Fibroblast of lung (primary cell): ENCODE measurements around the gene PLEKHA5. TPM values are rescaled to one million over a fixed set of nuclear protein-coding genes. Genes with fewer than 3 reads are reported as not detected.

Source experiments
- DNase-seq, 2 donors: peaks; one replicate each; pipeline versions ENCODE4 v3.0.0 to v3.0.0-alpha.2; 2010; ENCODE audit warnings: low read depth in 2 of 2
- H2AFZ ChIP-seq: 2 replicates; pipeline ENCODE4 v1.5.1; 2012; ENCODE audit warnings: low read length, control low read depth, inconsistent platforms
- H3K27ac ChIP-seq: 2 replicates; pipeline ENCODE4 v1.5.1; 2011; ENCODE audit warnings: low read length, control low read depth; ENCODE audit not compliant: insufficient read depth
- H3K27me3 ChIP-seq: 2 replicates; pipeline ENCODE4 v1.5.1; 2011; ENCODE audit warnings: mild to moderate bottlenecking, low read length; ENCODE audit not compliant: control insufficient read depth, insufficient read depth
- H3K36me3 ChIP-seq: 2 replicates; pipeline ENCODE4 v1.5.1; 2011; ENCODE audit warnings: low read length; ENCODE audit not compliant: control insufficient read depth, insufficient read depth
- H3K4me1 ChIP-seq: 2 replicates; pipeline ENCODE4 v1.5.1; 2011; ENCODE audit warnings: low read length; ENCODE audit not compliant: control insufficient read depth, insufficient read depth; ENCODE audit errors: extremely low read depth
- H3K4me2 ChIP-seq: 2 replicates; pipeline ENCODE4 v1.5.1; 2011; ENCODE audit warnings: low read length, control low read depth; ENCODE audit not compliant: insufficient read depth; ENCODE audit errors: extremely low read depth
- H3K4me3 ChIP-seq, 4 experiments: fragments of 200-600 bp in 1 of 4; sonication (generic) in 1 of 4; replicated peaks in 1 of 4; 2 replicates each; pipeline ENCODE4 v1.5.1; 2011 to 2016; ENCODE audit warnings: low read length in 4 of 4, low read depth in 3 of 4, mild to moderate bottlenecking in 3 of 4, control low read depth in 2 of 4, inconsistent platforms in 1 of 4, mixed read lengths in 1 of 4; ENCODE audit not compliant: insufficient read depth in 1 of 4; ENCODE audit errors: control extremely low read depth in 1 of 4
- H3K79me2 ChIP-seq: 2 replicates; pipeline ENCODE4 v1.5.1; 2012; ENCODE audit warnings: mild to moderate bottlenecking, low read length, inconsistent platforms; ENCODE audit not compliant: control insufficient read depth, insufficient read depth
- H3K9ac ChIP-seq: 2 replicates; pipeline ENCODE4 v1.5.1; 2011; ENCODE audit warnings: mild to moderate bottlenecking, low read length, control low read depth; ENCODE audit not compliant: insufficient read depth
- H3K9me3 ChIP-seq: 2 replicates; pipeline ENCODE4 v1.5.1; 2012; ENCODE audit warnings: low read depth, low read length; ENCODE audit not compliant: control insufficient read depth, insufficient read depth
- H4K20me1 ChIP-seq: 2 replicates; pipeline ENCODE4 v1.5.1; 2011; ENCODE audit warnings: low read length; ENCODE audit not compliant: control insufficient read depth, insufficient read depth; ENCODE audit errors: extremely low read depth
- CTCF ChIP-seq, 2 donors: IDR thresholded peaks in 1 of 2; conservative IDR thresholded peaks in 1 of 2; 1 replicate in 1 of 2; 2 replicates in 1 of 2; pipeline ENCODE4 v1.5.1; 2011 to 2012; ENCODE audit warnings: low read length in 2 of 2, control low read depth in 1 of 2, inconsistent platforms in 1 of 2, low read depth in 1 of 2, mild to moderate bottlenecking in 1 of 2
- EZH2 ChIP-seq: IDR thresholded peaks from 2 replicates; pipeline ENCODE4 v1.5.1; 2012; ENCODE audit warnings: low read length, control low read depth, mild to moderate bottlenecking; ENCODE audit errors: missing control alignments
- polyA plus RNA-seq, 2 donors: library from polyadenylated mRNA; depleted of rRNA in 1 of 2; stranded (reverse) in 1 of 2; unstranded in 1 of 2; fragments of >200 nt; gene quantifications; 2 replicates each; pipeline ENCODE4 v1.2.1, GENCODE V29; 2011 to 2012; ENCODE audit warnings: missing spikeins in 1 of 2
- total RNA-seq: library from RNA; depleted of rRNA; stranded (reverse); fragments of >200 nt; gene quantifications from 2 replicates; pipeline ENCODE4 v1.2.1, GENCODE V29; 2014

Gene PLEKHA5
- total and polyA plus RNA-seq, 2 donors (not counting 1 experiment from before 2014, with no cell fraction given), result 15.5 to 50.4 TPM

- no peaks in the 10 kb centered on the region for H4K20me1 ChIP-seq
- H3K27ac ChIP-seq, result no peak overlapping the region
- H3K79me2 ChIP-seq, result no peaks in the 10 kb centered on the region
- H3K36me3 ChIP-seq, result no peaks in the 10 kb centered on the region
- H3K4me1 ChIP-seq, result no peaks in the 10 kb centered on the region
- TF ChIP-seq CTCF (conservative IDR thresholded peaks at IDR 0.05 in 1 of 2, IDR thresholded peaks at IDR 0.05 in 1 of 2; ENCODE audit: low read depth in 1 of 2, low read length in 2 of 2) (peak; percentile 40 to 59), EZH2 (no peak)
- H3K27me3 ChIP-seq, result no peaks in the 10 kb centered on the region
- no peaks in the 10 kb centered on the region for H3K9me3 ChIP-seq
- H2AFZ ChIP-seq, result no peak overlapping the region
- H3K4me3 ChIP-seq, result no peak overlapping the region
- H3K9ac ChIP-seq, result no peak overlapping the region
- DNase-seq, result peak; percentile 58 to 62
- no peak overlapping the region for H3K4me2 ChIP-seq
Observed at GRCh38 chr12:19288603-19289244, 159.2 kb downstream of the PLEKHA5 start.

GRCh38 chr12:19298836-19299605 is 169.5 kb downstream of the PLEKHA5 start:
- no peak overlapping the region for H3K4me2 ChIP-seq
- H3K27me3 ChIP-seq, result no peaks in the 10 kb centered on the region
- no peaks in the 10 kb centered on the region for H3K79me2 ChIP-seq
- no peak overlapping the region for H3K9ac ChIP-seq
- no peaks in the 10 kb centered on the region for H3K36me3 ChIP-seq
- H4K20me1 ChIP-seq, result no peaks in the 10 kb centered on the region
- H3K4me1 ChIP-seq, result no peaks in the 10 kb centered on the region
- TF ChIP-seq EZH2 (no peak), CTCF (conservative IDR thresholded peaks at IDR 0.05 in 1 of 2, IDR thresholded peaks at IDR 0.05 in 1 of 2; ENCODE audit: low read depth in 1 of 2, low read length in 2 of 2) (no peak)
- H3K4me3 ChIP-seq, result no peak overlapping the region
- peak in 1 of 2 donors; percentile 59 for DNase-seq
- H3K9me3 ChIP-seq, result no peaks in the 10 kb centered on the region
- no peak overlapping the region for H2AFZ ChIP-seq
- no peak overlapping the region for H3K27ac ChIP-seq

GRCh38 chr12:19299765-19300164 is 170.2 kb downstream of the PLEKHA5 start:
- Histone ChIP-seq H2AFZ (no peak overlapping the region), H3K36me3 (no peaks in the 10 kb centered on the region), H4K20me1 (no peaks in the 10 kb centered on the region), H3K9me3 (no peaks in the 10 kb centered on the region), H3K9ac (no peak overlapping the region), H3K27me3 (no peaks in the 10 kb centered on the region), H3K4me2 (no peak overlapping the region), H3K79me2 (no peaks in the 10 kb centered on the region), H3K27ac (no peak overlapping the region), H3K4me3 (no peak overlapping the region), H3K4me1 (no peaks in the 10 kb centered on the region)
- no peak for TF ChIP-seq CTCF (conservative IDR thresholded peaks at IDR 0.05 in 1 of 2, IDR thresholded peaks at IDR 0.05 in 1 of 2; ENCODE audit: low read depth in 1 of 2, low read length in 2 of 2)
- TF ChIP-seq EZH2, result no peak
- peak in 1 of 2 donors; percentile 68 for DNase-seq
